Astrocyte (in vitro differentiated cells and primary cell): ENCODE results near the gene KREMEN1. TPM values are rescaled to one million over a fixed set of nuclear protein-coding genes. Genes with fewer than 3 reads are reported as not detected.

Source experiments
- DNase-seq: peaks from one replicate; pipeline ENCODE4 v3.0.0-alpha.2; 2010; ENCODE audit warnings: low read depth
- FAIRE-seq: peaks from 2 replicates; lab custom pipeline; 2011; peaks lifted over from hg19 to GRCh38; lab: Jason Lieb, UNC
- H2AFZ ChIP-seq: 2 replicates; pipeline ENCODE4 v1.6.0; 2012; ENCODE audit warnings: low read depth, low read length, inconsistent platforms
- H3K27ac ChIP-seq: 2 replicates; pipeline ENCODE4 v1.5.1; 2011; ENCODE audit warnings: low read depth, low read length, inconsistent platforms
- H3K27me3 ChIP-seq: 2 replicates; pipeline ENCODE4 v1.6.0; 2011; ENCODE audit warnings: low read length, inconsistent platforms; ENCODE audit not compliant: insufficient read depth
- H3K36me3 ChIP-seq: 2 replicates; pipeline ENCODE4 v1.5.1; 2011; ENCODE audit warnings: low read length, inconsistent platforms; ENCODE audit not compliant: insufficient read depth
- H3K4me1 ChIP-seq: 2 replicates; pipeline ENCODE4 v1.5.1; 2011; ENCODE audit warnings: low read length, inconsistent platforms; ENCODE audit not compliant: insufficient read depth
- H3K4me2 ChIP-seq: 2 replicates; pipeline ENCODE4 v1.6.0; 2012; ENCODE audit warnings: low read length, inconsistent platforms
- H3K4me3 ChIP-seq: 2 replicates; pipeline ENCODE4 v1.5.1; 2011; ENCODE audit warnings: low read depth, mild to moderate bottlenecking, low read length, inconsistent platforms; ENCODE audit not compliant: insufficient read depth
- H3K79me2 ChIP-seq: 2 replicates; pipeline ENCODE4 v1.6.0; 2012; ENCODE audit warnings: mild to moderate bottlenecking, low read length, inconsistent platforms; ENCODE audit not compliant: insufficient read depth
- H3K9ac ChIP-seq: 2 replicates; pipeline ENCODE4 v1.6.0; 2012; ENCODE audit warnings: mild to moderate bottlenecking, low read length, inconsistent platforms
- H3K9me3 ChIP-seq: 2 replicates; pipeline ENCODE4 v1.5.1; 2012; ENCODE audit warnings: low read depth, mild to moderate bottlenecking, low read length, inconsistent platforms; ENCODE audit not compliant: insufficient read depth
- H4K20me1 ChIP-seq: 2 replicates; pipeline ENCODE4 v1.6.0; 2012; ENCODE audit warnings: low read length, inconsistent platforms; ENCODE audit not compliant: insufficient read depth
- H3K27ac Mint-ChIP-seq: one replicate; pipeline ENCODE4 v1.8.0; 2021; ENCODE audit warnings: mild to moderate bottlenecking, mixed read lengths; ENCODE audit not compliant: unreplicated experiment
- H3K27me3 Mint-ChIP-seq: one replicate; pipeline ENCODE4 v1.8.0; 2021; ENCODE audit warnings: low read depth, mixed read lengths; ENCODE audit not compliant: unreplicated experiment
- H3K36me3 Mint-ChIP-seq: one replicate; pipeline ENCODE4 v1.8.0; 2021; ENCODE audit warnings: low read depth, mixed read lengths; ENCODE audit not compliant: unreplicated experiment
- H3K4me1 Mint-ChIP-seq: one replicate; pipeline ENCODE4 v1.8.0; 2021; ENCODE audit warnings: low read depth, mixed read lengths; ENCODE audit not compliant: unreplicated experiment
- H3K4me3 Mint-ChIP-seq: one replicate; pipeline ENCODE4 v1.8.0; 2021; ENCODE audit warnings: mild to moderate bottlenecking, moderate library complexity, mixed read lengths; ENCODE audit not compliant: unreplicated experiment
- H3K9me3 Mint-ChIP-seq: one replicate; pipeline ENCODE4 v1.8.0; 2021; ENCODE audit warnings: mild to moderate bottlenecking, mixed read lengths; ENCODE audit not compliant: unreplicated experiment
- EZH2 ChIP-seq: IDR thresholded peaks from 2 replicates; pipeline ENCODE4 v1.6.1; 2012; ENCODE audit warnings: mild to moderate bottlenecking, low read length, inconsistent platforms; ENCODE audit not compliant: insufficient read depth
- total RNA-seq: library from RNA; stranded (reverse); gene quantifications from 2 replicates; pipeline ENCODE4 v1.2.1, GENCODE V29; 2021
- TF ChIP-seq, protein P1 (sequence below): IDR thresholded peaks from 2 replicates; pipeline ENCODE4 v1.5.1; 2011; ENCODE audit warnings: low read depth, mild to moderate bottlenecking, inconsistent platforms, low read length, moderate library complexity; ENCODE audit not compliant: insufficient read depth

KREMEN1 gene
- total RNA-seq, 1 donor from 2014 or later, result 3.3 TPM

DNA sequence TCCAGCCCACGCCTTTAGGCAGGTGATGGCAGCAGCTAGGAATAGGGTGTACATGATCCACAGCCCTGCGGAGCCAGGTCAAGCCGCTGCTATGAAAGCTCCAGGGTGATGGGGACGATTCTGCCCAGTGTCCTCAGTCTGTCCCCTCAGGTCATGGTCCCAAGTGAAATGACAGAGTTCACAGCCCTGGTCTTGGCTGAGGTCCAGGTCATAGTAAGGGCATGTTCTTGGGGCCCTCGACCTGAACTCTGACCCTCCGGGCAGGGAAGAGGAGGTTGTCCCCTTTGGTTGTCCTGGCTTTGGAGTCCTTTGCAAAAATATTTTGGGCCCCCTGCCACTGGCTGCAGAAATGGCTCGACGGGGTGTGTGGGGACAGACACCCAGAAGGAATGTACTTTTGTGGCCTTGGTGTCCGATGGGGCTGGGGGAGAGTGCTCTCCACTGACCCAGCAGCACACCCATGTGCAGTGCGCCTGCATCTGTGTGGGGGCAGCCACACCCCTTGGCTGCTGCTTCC, 18.5 kb upstream of the KREMEN1 start:
- no peaks in the 10 kb centered on the region for H3K27me3 ChIP-seq
- no peaks in the 10 kb centered on the region for H3K4me1 Mint-ChIP-seq
- H3K9me3 Mint-ChIP-seq, result no peaks in the 10 kb centered on the region
- no peaks in the 10 kb centered on the region for H3K79me2 ChIP-seq
- no peak overlapping the region for H3K4me3 ChIP-seq
- H3K4me3 Mint-ChIP-seq, result no peak overlapping the region
- H4K20me1 ChIP-seq, result no peaks in the 10 kb centered on the region
- H3K36me3 ChIP-seq, result no peaks in the 10 kb centered on the region
- FAIRE-seq (no peak), DNase-seq (no peak)
- H3K27me3 Mint-ChIP-seq, result peaks cover 4% of the 10 kb centered on the region
- H2AFZ ChIP-seq, result no peak overlapping the region
- H3K27ac Mint-ChIP-seq, result no peak overlapping the region
- H3K4me2 ChIP-seq, result no peak overlapping the region
- no peaks in the 10 kb centered on the region for H3K4me1 ChIP-seq
- no peak overlapping the region for H3K27ac ChIP-seq
- H3K9ac ChIP-seq, result no peak overlapping the region
- H3K9me3 ChIP-seq, result no peaks in the 10 kb centered on the region
- H3K36me3 Mint-ChIP-seq, result peaks cover 3% of the 10 kb centered on the region
- TF ChIP-seq EZH2, result no peak
- TF ChIP-seq, protein P1, sequence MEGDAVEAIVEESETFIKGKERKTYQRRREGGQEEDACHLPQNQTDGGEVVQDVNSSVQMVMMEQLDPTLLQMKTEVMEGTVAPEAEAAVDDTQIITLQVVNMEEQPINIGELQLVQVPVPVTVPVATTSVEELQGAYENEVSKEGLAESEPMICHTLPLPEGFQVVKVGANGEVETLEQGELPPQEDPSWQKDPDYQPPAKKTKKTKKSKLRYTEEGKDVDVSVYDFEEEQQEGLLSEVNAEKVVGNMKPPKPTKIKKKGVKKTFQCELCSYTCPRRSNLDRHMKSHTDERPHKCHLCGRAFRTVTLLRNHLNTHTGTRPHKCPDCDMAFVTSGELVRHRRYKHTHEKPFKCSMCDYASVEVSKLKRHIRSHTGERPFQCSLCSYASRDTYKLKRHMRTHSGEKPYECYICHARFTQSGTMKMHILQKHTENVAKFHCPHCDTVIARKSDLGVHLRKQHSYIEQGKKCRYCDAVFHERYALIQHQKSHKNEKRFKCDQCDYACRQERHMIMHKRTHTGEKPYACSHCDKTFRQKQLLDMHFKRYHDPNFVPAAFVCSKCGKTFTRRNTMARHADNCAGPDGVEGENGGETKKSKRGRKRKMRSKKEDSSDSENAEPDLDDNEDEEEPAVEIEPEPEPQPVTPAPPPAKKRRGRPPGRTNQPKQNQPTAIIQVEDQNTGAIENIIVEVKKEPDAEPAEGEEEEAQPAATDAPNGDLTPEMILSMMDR, result no peak

DNA sequence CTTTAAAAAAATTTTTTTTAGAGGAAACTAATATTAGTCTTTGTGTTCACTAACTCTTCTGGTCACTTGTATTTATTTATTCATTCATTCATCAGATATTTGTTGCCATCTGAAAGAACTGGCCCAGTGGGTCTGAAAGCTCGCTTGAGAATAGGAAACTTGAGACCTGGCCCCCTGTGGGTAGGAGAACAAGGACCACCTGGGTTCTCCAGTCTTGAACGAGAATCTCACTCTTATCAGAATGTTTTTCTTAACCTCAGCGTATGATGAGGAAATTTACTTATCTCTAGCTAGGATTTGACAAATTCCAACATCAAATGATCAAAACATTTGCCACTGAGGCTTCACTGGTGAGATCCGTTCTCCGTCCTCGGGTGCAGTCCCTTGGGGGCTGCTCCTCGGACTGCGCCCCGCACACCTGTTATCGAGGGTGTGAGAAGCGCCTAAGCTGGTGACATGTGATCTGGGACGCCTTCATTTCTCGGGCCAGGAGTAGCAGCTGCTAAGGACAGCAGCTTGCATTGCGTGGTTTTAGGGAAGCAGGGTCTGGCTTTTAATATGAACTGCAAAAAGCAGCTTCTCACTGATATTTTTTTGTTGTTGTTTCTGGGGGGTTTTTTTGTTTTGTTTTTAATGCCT, 17.5 kb upstream of the KREMEN1 start:
- no peak for DNase-seq
- H3K4me3 ChIP-seq, result no peak overlapping the region
- H3K9ac ChIP-seq, result no peak overlapping the region
- Mint-ChIP-seq H3K9me3 (no peaks in the 10 kb centered on the region), H3K27ac (no peak overlapping the region), H3K4me1 (no peaks in the 10 kb centered on the region), H3K36me3 (peaks cover 3% of the 10 kb centered on the region), H3K4me3 (no peak overlapping the region), H3K27me3 (peaks cover 5% of the 10 kb centered on the region)
- no peak overlapping the region for H3K27ac ChIP-seq
- no peaks in the 10 kb centered on the region for H3K9me3 ChIP-seq
- H3K36me3 ChIP-seq, result no peaks in the 10 kb centered on the region
- no peaks in the 10 kb centered on the region for H3K27me3 ChIP-seq
- no peak overlapping the region for H3K4me2 ChIP-seq
- H3K79me2 ChIP-seq, result no peaks in the 10 kb centered on the region
- no peaks in the 10 kb centered on the region for H3K4me1 ChIP-seq
- no peak for TF ChIP-seq EZH2
- TF ChIP-seq, protein P1, result no peak
- no peak for FAIRE-seq
- no peaks in the 10 kb centered on the region for H4K20me1 ChIP-seq
- no peak overlapping the region for H2AFZ ChIP-seq

GRCh38 chr22:29056472-29056871, 16.4 kb upstream of the KREMEN1 start:
- H3K9me3 ChIP-seq, result no peaks in the 10 kb centered on the region
- no peak overlapping the region for H3K9ac ChIP-seq
- H3K27ac ChIP-seq, result no peak overlapping the region
- no peaks in the 10 kb centered on the region for H4K20me1 ChIP-seq
- no peaks in the 10 kb centered on the region for H3K9me3 Mint-ChIP-seq
- H3K4me1 ChIP-seq, result no peaks in the 10 kb centered on the region
- no peak overlapping the region for H3K27ac Mint-ChIP-seq
- no peak overlapping the region for H3K4me3 Mint-ChIP-seq
- TF ChIP-seq, protein P1, result no peak
- TF ChIP-seq EZH2, result no peak
- peaks cover 14% of the 10 kb centered on the region for H3K27me3 Mint-ChIP-seq
- H3K4me3 ChIP-seq, result no peak overlapping the region
- H3K36me3 ChIP-seq, result no peaks in the 10 kb centered on the region
- H3K79me2 ChIP-seq, result no peaks in the 10 kb centered on the region
- H3K4me2 ChIP-seq, result no peak overlapping the region
- H3K36me3 Mint-ChIP-seq, result no peaks in the 10 kb centered on the region
- H2AFZ ChIP-seq, result no peak overlapping the region
- no peaks in the 10 kb centered on the region for H3K27me3 ChIP-seq
- no peak for FAIRE-seq
- H3K4me1 Mint-ChIP-seq, result no peaks in the 10 kb centered on the region
- DNase-seq, result no peak
